ENCODE data around the gene BMERB1.

DNA sequence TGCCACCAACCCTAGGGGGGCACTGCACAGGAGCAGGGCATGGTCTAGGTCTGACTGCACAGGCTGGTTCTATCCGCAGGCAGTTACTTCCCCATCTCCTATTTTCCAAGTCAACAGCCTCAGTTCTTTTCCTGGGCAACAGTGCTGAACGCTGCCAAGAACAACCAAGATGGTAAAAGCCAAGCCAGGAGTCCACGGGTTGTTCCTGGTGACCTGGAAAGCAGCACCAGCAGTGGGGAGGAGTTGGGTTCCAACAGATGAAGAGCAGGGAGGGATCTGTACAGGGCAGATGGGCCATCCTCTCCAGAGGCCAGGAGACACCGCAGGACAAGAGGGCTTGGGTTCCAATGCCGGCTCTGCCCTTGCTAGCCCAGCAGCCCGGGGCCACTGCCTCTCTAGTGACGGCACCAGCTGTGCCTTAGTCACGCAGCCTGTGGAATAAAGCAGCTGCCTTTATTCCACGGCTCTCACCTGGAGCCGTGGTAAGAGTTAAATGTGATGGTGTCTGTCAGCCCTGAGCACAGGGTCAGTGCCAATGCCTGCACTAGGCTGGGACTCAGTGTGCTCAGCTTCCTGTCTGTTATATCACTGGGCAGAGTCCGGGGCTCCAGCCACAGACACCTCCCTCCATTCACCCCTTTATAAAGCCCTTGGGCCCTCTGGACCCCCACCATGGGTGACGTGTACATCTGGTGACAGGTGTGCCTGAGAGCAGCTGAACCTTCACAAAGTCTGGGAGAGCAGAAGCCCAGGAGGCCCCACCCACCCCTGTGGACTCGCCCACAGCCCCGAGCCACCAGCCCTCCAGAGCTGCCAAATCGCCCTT, 163.6 kb downstream of the BMERB1 start:
- TF ChIP-seq, protein P1, sequence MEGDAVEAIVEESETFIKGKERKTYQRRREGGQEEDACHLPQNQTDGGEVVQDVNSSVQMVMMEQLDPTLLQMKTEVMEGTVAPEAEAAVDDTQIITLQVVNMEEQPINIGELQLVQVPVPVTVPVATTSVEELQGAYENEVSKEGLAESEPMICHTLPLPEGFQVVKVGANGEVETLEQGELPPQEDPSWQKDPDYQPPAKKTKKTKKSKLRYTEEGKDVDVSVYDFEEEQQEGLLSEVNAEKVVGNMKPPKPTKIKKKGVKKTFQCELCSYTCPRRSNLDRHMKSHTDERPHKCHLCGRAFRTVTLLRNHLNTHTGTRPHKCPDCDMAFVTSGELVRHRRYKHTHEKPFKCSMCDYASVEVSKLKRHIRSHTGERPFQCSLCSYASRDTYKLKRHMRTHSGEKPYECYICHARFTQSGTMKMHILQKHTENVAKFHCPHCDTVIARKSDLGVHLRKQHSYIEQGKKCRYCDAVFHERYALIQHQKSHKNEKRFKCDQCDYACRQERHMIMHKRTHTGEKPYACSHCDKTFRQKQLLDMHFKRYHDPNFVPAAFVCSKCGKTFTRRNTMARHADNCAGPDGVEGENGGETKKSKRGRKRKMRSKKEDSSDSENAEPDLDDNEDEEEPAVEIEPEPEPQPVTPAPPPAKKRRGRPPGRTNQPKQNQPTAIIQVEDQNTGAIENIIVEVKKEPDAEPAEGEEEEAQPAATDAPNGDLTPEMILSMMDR (IDR thresholded peaks at IDR 0.05; ENCODE audit: low read depth, low read length, missing input control) = no peak
- no peak for TF ChIP-seq EGR1 (IDR thresholded peaks at IDR 0.05; ENCODE audit: low read depth in 2 of 2)
- no peak for TF ChIP-seq GABPA (IDR thresholded peaks at IDR 0.05 in 1 of 2, conservative IDR thresholded peaks at IDR 0.05 in 1 of 2)
